Neutrophil (primary cell): ENCODE data around the gene NCOA5.

ENCODE experiments used
- H3K27ac ChIP-seq: fragments of 200-600 bp; sonication (generic); 2 replicates; pipeline ENCODE4 v1.5.1; 2016; ENCODE audit warnings: mild to moderate bottlenecking, moderate library complexity
- H3K27me3 ChIP-seq: fragments of 200-600 bp; sonication (generic); 2 replicates; pipeline ENCODE4 v1.6.0; 2016; ENCODE audit warnings: mild to moderate bottlenecking
- H3K36me3 ChIP-seq: fragments of 200-600 bp; sonication (generic); 2 replicates; pipeline ENCODE4 v1.5.1; 2017
- H3K4me1 ChIP-seq, 2 experiments: fragments of 200-600 bp in 1 of 2; sonication (generic) in 1 of 2; 1 replicate in 1 of 2; 2 replicates in 1 of 2; pipeline versions ENCODE4 v1.5.1 to v1.6.1; 2013 to 2016; ENCODE audit warnings: low read depth in 1 of 2, low read length in 1 of 2, mild to moderate bottlenecking in 1 of 2, moderate library complexity in 1 of 2; ENCODE audit not compliant: control insufficient read depth in 1 of 2, insufficient read depth in 1 of 2
- H3K4me3 ChIP-seq, 2 experiments: fragments of 200-600 bp in 1 of 2; sonication (generic) in 1 of 2; 1 replicate in 1 of 2; 2 replicates in 1 of 2; pipeline ENCODE4 v1.5.1; 2013 to 2016; ENCODE audit warnings: low read depth in 1 of 2, low read length in 1 of 2, mild to moderate bottlenecking in 1 of 2, moderate library complexity in 1 of 2
- H3K9me3 ChIP-seq: fragments of 200-600 bp; sonication (generic); 2 replicates; pipeline ENCODE4 v1.5.1; 2016
- CTCF ChIP-seq: fragments of 200-600 bp; sonication (generic); IDR thresholded peaks from 2 replicates; pipeline ENCODE4 v1.5.1; 2016; ENCODE audit warnings: antibody characterized with exemption

Gene NCOA5

GRCh38 chr20:46020555-46020954 is 69.2 kb downstream of the NCOA5 start:
- Histone ChIP-seq H3K27me3 (peaks cover 69% of the 10 kb centered on the region), H3K4me1 (peaks cover 13 to 19% of the 10 kb centered on the region in 2 experiments), H3K27ac (no peak overlapping the region), H3K9me3 (no peaks in the 10 kb centered on the region), H3K36me3 (peaks cover 23% of the 10 kb centered on the region), H3K4me3 (no peak overlapping the region)
- TF ChIP-seq CTCF = no peak

GRCh38 chr20:46018611-46019010 is 71.2 kb downstream of the NCOA5 start:
- Histone ChIP-seq H3K36me3 (peaks cover 42% of the 10 kb centered on the region), H3K4me1 (peaks cover 30 to 35% of the 10 kb centered on the region in 2 experiments), H3K9me3 (no peaks in the 10 kb centered on the region), H3K4me3 (no peak overlapping the region), H3K27me3 (peaks cover 50% of the 10 kb centered on the region), H3K27ac (peak overlapping the region; percentile 54)
- no peak for TF ChIP-seq CTCF

- Histone ChIP-seq H3K4me1 (peaks cover 35 to 40% of the 10 kb centered on the region in 2 experiments), H3K27ac (peak overlapping the region; percentile 54), H3K4me3 (no peak overlapping the region), H3K27me3 (peaks cover 45% of the 10 kb centered on the region), H3K36me3 (peaks cover 47% of the 10 kb centered on the region), H3K9me3 (no peaks in the 10 kb centered on the region)
- TF ChIP-seq CTCF = no peak
Measured at GRCh38 chr20:46018112-46018511, 71.7 kb downstream of the NCOA5 start.

- peaks cover 36% of the 10 kb centered on the region for H3K27me3 ChIP-seq
- H3K36me3 ChIP-seq = peaks cover 56% of the 10 kb centered on the region
- no peak overlapping the region for H3K4me3 ChIP-seq
- peak overlapping the region; percentile 54 for H3K27ac ChIP-seq
- no peaks in the 10 kb centered on the region for H3K9me3 ChIP-seq
- TF ChIP-seq CTCF = no peak
- peaks cover 38 to 40% of the 10 kb centered on the region in 2 experiments for H3K4me1 ChIP-seq
Measured at GRCh38 chr20:46017272-46017671, 72.5 kb downstream of the NCOA5 start.

- Histone ChIP-seq H3K4me3 (peak overlapping the region; percentile 49 to 80), H3K4me1 (peaks cover 53 to 60% of the 10 kb centered on the region in 2 experiments), H3K27ac (peak overlapping the region; percentile 97), H3K27me3 (peaks cover 11% of the 10 kb centered on the region), H3K36me3 (peaks cover 68% of the 10 kb centered on the region), H3K9me3 (no peaks in the 10 kb centered on the region)
- TF ChIP-seq CTCF = no peak
Measured at GRCh38 chr20:46014517-46015396, 75.0 kb downstream of the NCOA5 start.
